ENCODE measurements around the gene GCC2. TPM values are rescaled to one million over a fixed set of nuclear protein-coding genes. Genes with fewer than 3 reads are reported as not detected.
A peak's percentile ranks its signal among the peaks of the same experiment; 100 is the strongest.

Gene GCC2, protein sequence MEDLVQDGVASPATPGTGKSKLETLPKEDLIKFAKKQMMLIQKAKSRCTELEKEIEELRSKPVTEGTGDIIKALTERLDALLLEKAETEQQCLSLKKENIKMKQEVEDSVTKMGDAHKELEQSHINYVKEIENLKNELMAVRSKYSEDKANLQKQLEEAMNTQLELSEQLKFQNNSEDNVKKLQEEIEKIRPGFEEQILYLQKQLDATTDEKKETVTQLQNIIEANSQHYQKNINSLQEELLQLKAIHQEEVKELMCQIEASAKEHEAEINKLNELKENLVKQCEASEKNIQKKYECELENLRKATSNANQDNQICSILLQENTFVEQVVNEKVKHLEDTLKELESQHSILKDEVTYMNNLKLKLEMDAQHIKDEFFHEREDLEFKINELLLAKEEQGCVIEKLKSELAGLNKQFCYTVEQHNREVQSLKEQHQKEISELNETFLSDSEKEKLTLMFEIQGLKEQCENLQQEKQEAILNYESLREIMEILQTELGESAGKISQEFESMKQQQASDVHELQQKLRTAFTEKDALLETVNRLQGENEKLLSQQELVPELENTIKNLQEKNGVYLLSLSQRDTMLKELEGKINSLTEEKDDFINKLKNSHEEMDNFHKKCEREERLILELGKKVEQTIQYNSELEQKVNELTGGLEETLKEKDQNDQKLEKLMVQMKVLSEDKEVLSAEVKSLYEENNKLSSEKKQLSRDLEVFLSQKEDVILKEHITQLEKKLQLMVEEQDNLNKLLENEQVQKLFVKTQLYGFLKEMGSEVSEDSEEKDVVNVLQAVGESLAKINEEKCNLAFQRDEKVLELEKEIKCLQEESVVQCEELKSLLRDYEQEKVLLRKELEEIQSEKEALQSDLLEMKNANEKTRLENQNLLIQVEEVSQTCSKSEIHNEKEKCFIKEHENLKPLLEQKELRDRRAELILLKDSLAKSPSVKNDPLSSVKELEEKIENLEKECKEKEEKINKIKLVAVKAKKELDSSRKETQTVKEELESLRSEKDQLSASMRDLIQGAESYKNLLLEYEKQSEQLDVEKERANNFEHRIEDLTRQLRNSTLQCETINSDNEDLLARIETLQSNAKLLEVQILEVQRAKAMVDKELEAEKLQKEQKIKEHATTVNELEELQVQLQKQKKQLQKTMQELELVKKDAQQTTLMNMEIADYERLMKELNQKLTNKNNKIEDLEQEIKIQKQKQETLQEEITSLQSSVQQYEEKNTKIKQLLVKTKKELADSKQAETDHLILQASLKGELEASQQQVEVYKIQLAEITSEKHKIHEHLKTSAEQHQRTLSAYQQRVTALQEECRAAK (N-terminal part only)
- 21.1 and 144 TPM in 2 replicates for total RNA-seq (2011; cell fraction: chromatin; rRNA removed; ENCODE audit: low replicate concordance)
- total RNA-seq (2011; cell fraction: nucleolus; rRNA removed): 11.8 and 15.8 TPM in 2 replicates
- 42.5 and 74.7 TPM in 2 replicates for total RNA-seq (2011; cell fraction: nucleoplasm; rRNA removed)
- 11.0 and 15.5 TPM in 2 replicates for total RNA-seq (2014; rRNA removed)
- total RNA-seq (2014; rRNA removed; fragmentation: Illumina TruSeq; extraction: Trizol): 35.7 and 46.1 TPM in 2 replicates
- 20.1 and 24.4 TPM in 2 replicates for total RNA-seq (2015; rRNA removed; fragmentation: Illumina TruSeq; extraction: Trizol)
- 23.5 and 26.4 TPM in 2 replicates for total RNA-seq (2021)
- polyA plus RNA-seq (2011; rRNA removed): 16.0 and 19.9 TPM in 2 replicates
- 1.7 and 5.0 TPM in 2 replicates for polyA plus RNA-seq (2011; cell fraction: cytosol; rRNA removed)
- polyA plus RNA-seq (2011; cell fraction: nucleus; rRNA removed): 11.7 and 14.6 TPM in 2 replicates
- 14.8 and 22.7 TPM in 2 replicates for polyA plus RNA-seq (2012)
- polyA plus RNA-seq (2014; fragmentation: Illumina TruSeq; extraction: Trizol): 23.6 and 29.5 TPM in 2 replicates
- 10 to 100 TPM; 11.4 to 19.5 TPM for polyA plus RNA-seq (2014; fragmentation: Nextera tagmentation; extraction: Ambion mirVana)
- polyA plus RNA-seq (2014; rRNA removed): 11.7 and 19.3 TPM in 2 replicates
- polyA minus RNA-seq (2011; rRNA and poly(A)+ RNA removed): 31.6 and 46.0 TPM in 2 replicates
- polyA minus RNA-seq (2011; cell fraction: cytosol; rRNA and poly(A)+ RNA removed): 10.2 and 11.3 TPM in 2 replicates
- polyA minus RNA-seq (2011; cell fraction: nucleus; rRNA and poly(A)+ RNA removed): 23.0 and 38.0 TPM in 2 replicates
- Bru-seq, nascent RNA: percentile 79 among the genes with signal in this experiment
- BruChase-seq, experiment 1, labeled RNA remaining after a 2-hour chase: percentile 87 among the genes with signal in this experiment
- percentile 86 among the genes with signal in this experiment for BruChase-seq, experiment 2, labeled RNA remaining after a 6-hour chase
- long read RNA-seq, experiment 1, full-length matches to known transcripts: 7 of 68 reads
- long read RNA-seq, experiment 1, partial matches to known transcripts: 47 of 68 reads
- long read RNA-seq, experiment 1, other reads (novel, unspliced or antisense): 14 of 68 reads
- long read RNA-seq, experiment 2, partial matches to known transcripts: 0 of 7 reads
- long read RNA-seq, experiment 2, other reads (novel, unspliced or antisense): 6 of 7 reads
- long read RNA-seq, experiment 3, partial matches to known transcripts: 14 of 17 reads
- long read RNA-seq, experiment 3, other reads (novel, unspliced or antisense): 1 of 17 reads

- peak within 1 kb of the TSS; percentile 98 for H2AFZ ChIP-seq (ENCODE audit: low read depth, low read length)
- H3K4me1 ChIP-seq (replicated peaks in 1 of 2; ENCODE audit: control insufficient read depth in 2 of 2, insufficient read depth in 2 of 2, low read length in 2 of 2): peaks cover 11 to 22% of the 10 kb centered on the region in 2 experiments; a peak in 4 of 5 replicates
- in situ Hi-C loops (cut with MboI) (no loop called here), intact Hi-C loops (cut with micrococcal nuclease) (loop anchor here (1.0 to 10.0 kb wide), 2 partner anchors 86 to 94 kb away; no protein-coding TSS in a partner anchor)
- ATAC-seq: peak; percentile 96
- H3K27ac ChIP-seq (ENCODE audit: extremely low read depth, low read depth, low read length): peak within 1 kb of the TSS; percentile 87
- peak; percentile 95 for FAIRE-seq
- 0 out of 2 replicates have a peak, but pooled peaks cover 3% of the 10 kb centered on the region for H4K20me1 ChIP-seq (replicated peaks; ENCODE audit: control insufficient read depth, insufficient read depth, low read length)
- H3K9me1 ChIP-seq (ENCODE audit: control insufficient read depth, insufficient read depth, low read length): no peaks in the 10 kb centered on the region
- TSS peak; percentile 93 for BruUV-seq (replicated peaks)
- peaks cover 25% of the 10 kb centered on the region; the same call in 2 of the 3 replicates for H3K36me3 ChIP-seq (ENCODE audit: control insufficient read depth, insufficient read depth, low read length)
- DNase-seq (ENCODE audit: extremely low read depth in 1 of 4, low spot score in 3 of 4): peak; percentile 89 to 97 (median 91)
- ChIA-PET POLR2A (interaction anchor here (0.6 to 1.5 kb wide), 5 partner anchors 9 to 145 kb away, joined by 3 to 5 read pairs (median 4); no protein-coding TSS in a partner anchor), CTCF (ENCODE audit: low intra/inter-chr PET ratio) (no interaction called here)
- H3K9ac ChIP-seq (ENCODE audit: insufficient read depth in 1 of 2, low read depth in 2 of 2, low read length in 2 of 2): peak within 1 kb of the TSS; percentile 86 to 91
- H3K9me3 ChIP-seq (replicated peaks; ENCODE audit: control insufficient read depth, insufficient read depth, low read depth, low read length): no peaks in the 10 kb centered on the region; the same call in 1 of the 2 replicates
- H3K4me2 ChIP-seq (ENCODE audit: insufficient read depth, low read length): peak within 1 kb of the TSS; percentile 96
- H3K79me2 ChIP-seq (ENCODE audit: control insufficient read depth, insufficient read depth, low read length): peaks cover 23% of the 10 kb centered on the region
- H3K27me3 ChIP-seq (ENCODE audit: control insufficient read depth in 2 of 2, insufficient read depth in 2 of 2, low read length in 2 of 2): no peaks in the 10 kb centered on the region
- peak within 1 kb of the TSS; percentile 92 for H3K4me3 ChIP-seq
- WGBS (ENCODE audit: insufficient coverage, low coverage, missing lambda C conversion rate): under 1% methylated on average over 51 of the region's 55 CpGs
- TF ChIP-seq KAT8 (IDR thresholded peaks at IDR 0.05; ENCODE audit: low read depth) (no peak), MYBL2 (IDR thresholded peaks at IDR 0.05; ENCODE audit: low read depth) (no peak), MYBL2 (CRISPR knock-in tag; IDR thresholded peaks at IDR 0.05; ENCODE audit: borderline replicate concordance) (no peak), NCOA2 (IDR thresholded peaks at IDR 0.05; ENCODE audit: partially characterized antibody in 2 of 2) (no peak), BCOR (IDR thresholded peaks at IDR 0.05) (no peak)
- TF ChIP-seq, protein P1, sequence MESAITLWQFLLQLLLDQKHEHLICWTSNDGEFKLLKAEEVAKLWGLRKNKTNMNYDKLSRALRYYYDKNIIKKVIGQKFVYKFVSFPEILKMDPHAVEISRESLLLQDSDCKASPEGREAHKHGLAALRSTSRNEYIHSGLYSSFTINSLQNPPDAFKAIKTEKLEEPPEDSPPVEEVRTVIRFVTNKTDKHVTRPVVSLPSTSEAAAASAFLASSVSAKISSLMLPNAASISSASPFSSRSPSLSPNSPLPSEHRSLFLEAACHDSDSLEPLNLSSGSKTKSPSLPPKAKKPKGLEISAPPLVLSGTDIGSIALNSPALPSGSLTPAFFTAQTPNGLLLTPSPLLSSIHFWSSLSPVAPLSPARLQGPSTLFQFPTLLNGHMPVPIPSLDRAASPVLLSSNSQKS (CRISPR knock-in tag; IDR thresholded peaks at IDR 0.05): no peak
- TF ChIP-seq, protein P2, sequence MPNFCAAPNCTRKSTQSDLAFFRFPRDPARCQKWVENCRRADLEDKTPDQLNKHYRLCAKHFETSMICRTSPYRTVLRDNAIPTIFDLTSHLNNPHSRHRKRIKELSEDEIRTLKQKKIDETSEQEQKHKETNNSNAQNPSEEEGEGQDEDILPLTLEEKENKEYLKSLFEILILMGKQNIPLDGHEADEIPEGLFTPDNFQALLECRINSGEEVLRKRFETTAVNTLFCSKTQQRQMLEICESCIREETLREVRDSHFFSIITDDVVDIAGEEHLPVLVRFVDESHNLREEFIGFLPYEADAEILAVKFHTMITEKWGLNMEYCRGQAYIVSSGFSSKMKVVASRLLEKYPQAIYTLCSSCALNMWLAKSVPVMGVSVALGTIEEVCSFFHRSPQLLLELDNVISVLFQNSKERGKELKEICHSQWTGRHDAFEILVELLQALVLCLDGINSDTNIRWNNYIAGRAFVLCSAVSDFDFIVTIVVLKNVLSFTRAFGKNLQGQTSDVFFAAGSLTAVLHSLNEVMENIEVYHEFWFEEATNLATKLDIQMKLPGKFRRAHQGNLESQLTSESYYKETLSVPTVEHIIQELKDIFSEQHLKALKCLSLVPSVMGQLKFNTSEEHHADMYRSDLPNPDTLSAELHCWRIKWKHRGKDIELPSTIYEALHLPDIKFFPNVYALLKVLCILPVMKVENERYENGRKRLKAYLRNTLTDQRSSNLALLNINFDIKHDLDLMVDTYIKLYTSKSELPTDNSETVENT (CRISPR knock-in tag; IDR thresholded peaks at IDR 0.05): no peak
These were observed at the start of gene GCC2 for GRCh38 chr2:108448678-108449409. TSS of gene GCC2 (plus strand) at chr2:108449206. CDS start at chr2:108449275, 69 bp downstream.
